Smooth muscle cell (in vitro differentiated cells): ENCODE data around the gene CPA1. TPM values are rescaled to one million over a fixed set of nuclear protein-coding genes. Genes with fewer than 3 reads are reported as not detected.
A peak's percentile ranks its signal among the peaks of the same experiment; 100 is the strongest.

ENCODE experiments used
- DNase-seq: peaks from one replicate; lab custom pipeline; 2025; ENCODE audit not compliant: unreplicated experiment; lab: John Stamatoyannopoulos, UW
- H2AFZ ChIP-seq: fragments of 200-600 bp; sonication (generic); 2 replicates; pipeline ENCODE4 v1.6.0; 2016; ENCODE audit warnings: antibody characterized with exemption, low read depth, mild to moderate bottlenecking
- H3F3A ChIP-seq: fragments of 200-600 bp; sonication (generic); 2 replicates; pipeline ENCODE4 v1.6.0; 2017; ENCODE audit warnings: antibody characterized with exemption, low read depth
- H3K27ac ChIP-seq: fragments of 200-600 bp; sonication (generic); 2 replicates; pipeline ENCODE4 v1.5.1; 2016; ENCODE audit warnings: low read depth, mild to moderate bottlenecking
- H3K27me3 ChIP-seq: fragments of 200-600 bp; sonication (generic); 2 replicates; pipeline ENCODE4 v1.6.1; 2016; ENCODE audit warnings: low read depth, mild to moderate bottlenecking
- H3K36me3 ChIP-seq: fragments of 200-600 bp; sonication (generic); 2 replicates; pipeline ENCODE4 v1.5.1; 2016; ENCODE audit warnings: low read depth
- H3K4me1 ChIP-seq: fragments of 200-600 bp; sonication (generic); 2 replicates; pipeline ENCODE4 v1.5.1; 2016; ENCODE audit warnings: low read depth
- H3K4me2 ChIP-seq: fragments of 200-600 bp; sonication (generic); 2 replicates; pipeline ENCODE4 v1.6.0; 2016; ENCODE audit warnings: mild to moderate bottlenecking
- H3K4me3 ChIP-seq: fragments of 200-600 bp; sonication (generic); 2 replicates; pipeline ENCODE4 v1.5.1; 2016; ENCODE audit warnings: mild to moderate bottlenecking
- H3K79me2 ChIP-seq: fragments of 200-600 bp; sonication (generic); 2 replicates; pipeline ENCODE4 v1.6.0; 2016; ENCODE audit warnings: low read depth, mild to moderate bottlenecking
- H3K9ac ChIP-seq: fragments of 200-600 bp; sonication (generic); 2 replicates; pipeline ENCODE4 v1.6.0; 2016; ENCODE audit warnings: low read depth
- H3K9me3 ChIP-seq: fragments of 200-600 bp; sonication (generic); replicated peaks from 2 replicates; pipeline ENCODE4 v1.5.1; 2016; ENCODE audit warnings: low read depth
- H4K20me1 ChIP-seq: fragments of 200-600 bp; sonication (generic); 2 replicates; pipeline ENCODE4 v1.6.0; 2016; ENCODE audit warnings: low read depth
- WGBS: methylation state at CpG from one replicate; pipeline ENCODE4 v1.1.7; 2016; ENCODE audit warnings: low lambda C conversion rate; 5-methylcytosine and 5-hydroxymethylcytosine counted together
- polyA plus RNA-seq: library from polyadenylated mRNA; unstranded; fragments of >200 nt; fragmentation: Nextera tagmentation; extraction: Ambion mirVana; gene quantifications from 2 replicates; pipeline ENCODE4 v1.2.1, GENCODE V29; 2016
- total RNA-seq: library from RNA; depleted of rRNA; stranded (reverse); fragments of >200 nt; gene quantifications from 2 replicates; pipeline ENCODE4 v1.2.3, GENCODE V29; 2014
- TF ChIP-seq, protein P1 (sequence below): fragments of 200-600 bp; sonication (generic); IDR thresholded peaks from 2 replicates; pipeline ENCODE4 v1.5.1; 2017; ENCODE audit warnings: borderline replicate concordance, mild to moderate bottlenecking, antibody characterized with exemption; ENCODE audit not compliant: insufficient read depth, poor library complexity, severe bottlenecking

Gene CPA1
- total and polyA plus RNA-seq, 2 experiments from 2014 or later: 0.90 to 3.8 TPM

DNA sequence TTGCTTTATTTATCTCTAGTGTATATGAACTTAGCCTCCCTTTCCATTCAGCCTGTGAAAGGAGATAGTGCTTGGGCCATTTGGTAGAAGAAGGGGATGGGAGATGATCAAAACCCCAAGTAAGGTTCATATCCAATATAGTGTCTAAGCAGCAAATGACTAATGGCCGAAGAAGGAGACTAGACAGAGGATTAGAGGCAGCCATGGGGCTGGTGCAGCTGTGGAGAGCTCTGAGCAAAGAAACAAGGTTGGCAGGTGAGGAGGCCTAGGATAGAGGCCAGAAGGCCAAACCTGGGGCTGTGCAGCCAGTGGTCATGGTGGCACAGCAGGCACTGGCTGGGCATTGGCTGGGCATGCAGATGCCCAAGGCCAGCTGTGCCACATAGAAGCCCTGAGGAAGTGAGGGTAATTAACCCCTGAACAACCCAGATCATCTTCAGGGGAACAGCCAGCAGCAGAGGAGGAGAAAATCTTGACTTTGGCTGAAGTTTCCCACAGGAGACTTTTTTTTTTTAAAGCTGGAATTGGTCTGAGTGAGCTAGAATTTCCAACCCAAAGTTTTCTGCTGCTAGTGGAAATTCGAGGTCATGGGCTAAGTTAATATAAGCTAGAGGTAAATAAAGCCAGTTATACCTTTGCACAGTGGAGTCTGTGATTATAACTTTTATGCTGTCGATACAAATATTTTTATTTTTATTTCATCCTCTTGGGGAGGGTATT, 10.3 kb upstream of the CPA1 start:
- no peaks in the 10 kb centered on the region for H3K27me3 ChIP-seq
- H4K20me1 ChIP-seq: no peaks in the 10 kb centered on the region
- peak overlapping the region; percentile 95 for H3K27ac ChIP-seq
- no peaks in the 10 kb centered on the region for H3K36me3 ChIP-seq
- H3K4me3 ChIP-seq: no peak overlapping the region
- DNase-seq: no peak
- peaks cover 38% of the 10 kb centered on the region for H3F3A ChIP-seq
- TF ChIP-seq, protein P1, sequence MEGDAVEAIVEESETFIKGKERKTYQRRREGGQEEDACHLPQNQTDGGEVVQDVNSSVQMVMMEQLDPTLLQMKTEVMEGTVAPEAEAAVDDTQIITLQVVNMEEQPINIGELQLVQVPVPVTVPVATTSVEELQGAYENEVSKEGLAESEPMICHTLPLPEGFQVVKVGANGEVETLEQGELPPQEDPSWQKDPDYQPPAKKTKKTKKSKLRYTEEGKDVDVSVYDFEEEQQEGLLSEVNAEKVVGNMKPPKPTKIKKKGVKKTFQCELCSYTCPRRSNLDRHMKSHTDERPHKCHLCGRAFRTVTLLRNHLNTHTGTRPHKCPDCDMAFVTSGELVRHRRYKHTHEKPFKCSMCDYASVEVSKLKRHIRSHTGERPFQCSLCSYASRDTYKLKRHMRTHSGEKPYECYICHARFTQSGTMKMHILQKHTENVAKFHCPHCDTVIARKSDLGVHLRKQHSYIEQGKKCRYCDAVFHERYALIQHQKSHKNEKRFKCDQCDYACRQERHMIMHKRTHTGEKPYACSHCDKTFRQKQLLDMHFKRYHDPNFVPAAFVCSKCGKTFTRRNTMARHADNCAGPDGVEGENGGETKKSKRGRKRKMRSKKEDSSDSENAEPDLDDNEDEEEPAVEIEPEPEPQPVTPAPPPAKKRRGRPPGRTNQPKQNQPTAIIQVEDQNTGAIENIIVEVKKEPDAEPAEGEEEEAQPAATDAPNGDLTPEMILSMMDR: no peak
- WGBS: 54% methylated on average over 3 of the region's 3 CpGs
- no peak overlapping the region for H2AFZ ChIP-seq
- H3K79me2 ChIP-seq: no peaks in the 10 kb centered on the region
- peak overlapping the region; percentile 41 for H3K4me2 ChIP-seq
- H3K9ac ChIP-seq: peak overlapping the region; percentile 68
- peaks cover 27% of the 10 kb centered on the region for H3K4me1 ChIP-seq
- no peaks in the 10 kb centered on the region for H3K9me3 ChIP-seq

DNA sequence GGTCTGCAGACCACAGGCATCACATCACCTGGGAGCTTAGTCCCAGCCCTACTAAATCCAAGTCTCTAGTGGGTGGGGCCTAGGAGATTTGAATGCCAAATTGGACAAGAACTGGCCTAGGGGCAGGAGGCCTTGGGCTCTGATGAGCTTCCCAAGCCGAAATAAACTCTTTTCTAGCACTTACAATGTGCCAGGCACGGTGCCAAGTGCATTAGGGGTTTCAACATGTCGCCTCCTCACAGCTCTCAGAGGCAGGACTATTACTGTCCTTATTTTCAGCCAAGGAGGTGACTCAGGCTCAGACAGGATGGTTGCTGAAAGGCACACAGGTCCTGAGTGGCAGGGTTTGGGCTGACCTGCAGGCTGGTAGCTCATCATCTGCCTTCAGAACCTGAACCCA, 9.2 kb upstream of the CPA1 start:
- Histone ChIP-seq H3F3A (peaks cover 38% of the 10 kb centered on the region), H4K20me1 (no peaks in the 10 kb centered on the region), H2AFZ (no peak overlapping the region), H3K27ac (peak overlapping the region; percentile 95), H3K36me3 (no peaks in the 10 kb centered on the region), H3K4me2 (no peak overlapping the region), H3K4me3 (no peak overlapping the region), H3K79me2 (no peaks in the 10 kb centered on the region), H3K9me3 (no peaks in the 10 kb centered on the region), H3K9ac (peak overlapping the region; percentile 41), H3K27me3 (no peaks in the 10 kb centered on the region), H3K4me1 (peaks cover 20% of the 10 kb centered on the region)
- TF ChIP-seq, protein P1: no peak
- 83% methylated on average over 3 of the region's 3 CpGs for WGBS
- no peak for DNase-seq

DNA sequence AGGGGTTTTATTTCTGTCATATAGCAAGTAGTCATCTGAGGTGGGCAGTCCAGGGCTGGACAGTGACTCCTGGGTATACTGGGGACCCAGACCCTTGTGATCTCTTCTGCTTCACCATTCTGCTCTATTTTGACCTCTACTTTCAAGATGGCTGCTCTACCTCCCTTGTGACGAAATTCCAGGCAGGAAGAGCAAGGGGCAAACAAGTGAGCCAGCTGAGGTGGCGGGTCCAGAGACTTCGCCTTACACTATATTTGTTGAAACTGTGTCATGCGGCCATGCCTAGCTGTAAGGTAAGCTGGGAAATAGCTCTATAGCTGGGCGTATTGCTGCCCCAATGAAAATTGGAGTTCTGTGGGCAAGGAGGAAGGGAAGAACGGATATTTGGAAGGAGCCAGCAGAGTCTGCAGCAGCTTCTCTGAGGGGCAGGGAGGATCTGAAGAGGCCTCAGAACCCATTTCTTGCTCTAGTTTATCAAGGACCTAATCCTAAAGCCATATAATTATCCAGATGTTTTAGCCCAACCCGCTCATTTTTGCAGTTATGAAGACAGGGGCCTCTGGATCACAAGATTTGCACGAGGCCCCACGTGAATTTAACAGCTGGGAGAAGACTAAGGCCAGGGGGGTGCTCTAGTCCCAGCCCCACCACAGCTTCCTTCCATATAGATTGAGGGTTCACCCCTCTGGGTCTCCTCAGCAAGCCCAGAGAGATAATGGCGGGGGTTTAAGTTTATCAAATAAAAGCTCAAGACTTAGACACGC, 7.7 kb upstream of the CPA1 start:
- Histone ChIP-seq H3K4me2 (peak overlapping the region; percentile 47), H4K20me1 (no peaks in the 10 kb centered on the region), H3K4me3 (peak overlapping the region; percentile 2), H3K27me3 (no peaks in the 10 kb centered on the region), H3K9me3 (no peaks in the 10 kb centered on the region), H3K9ac (peak overlapping the region; percentile 79), H3K4me1 (peaks cover 20% of the 10 kb centered on the region), H3F3A (peaks cover 38% of the 10 kb centered on the region), H3K36me3 (no peaks in the 10 kb centered on the region), H3K27ac (peak overlapping the region; percentile 95), H3K79me2 (no peaks in the 10 kb centered on the region), H2AFZ (peak overlapping the region; percentile 32)
- no peak for DNase-seq
- TF ChIP-seq, protein P1: no peak
- 49% methylated on average over 11 of the region's 11 CpGs for WGBS
